Measurements from ENCODE around the gene FBN1.

GRCh38 chr15:48371550-48371949 lies 274.0 kb downstream of the FBN1 start:
- TF ChIP-seq CTCF (IDR thresholded peaks at IDR 0.05) (no peak), POLR2A (IDR thresholded peaks at IDR 0.05) (no peak)

All from thyroid gland (tissue), 4 donors.